Measurements from ENCODE around the gene EFR3B. TPM values are rescaled to one million over a fixed set of nuclear protein-coding genes. Genes with fewer than 3 reads are reported as not detected.

EFR3B gene
- total RNA-seq, 1 experiment from 2014 or later = not detected

- no peaks in the 10 kb centered on the region for H4K20me1 ChIP-seq (ENCODE audit: insufficient read depth)
- peaks cover 13% of the 10 kb centered on the region for H3K4me1 ChIP-seq (replicated peaks; ENCODE audit: insufficient read depth)
- no peak for TF ChIP-seq EZH2 (IDR thresholded peaks at IDR 0.05; ENCODE audit: low read depth)
- TF ChIP-seq, protein P1, sequence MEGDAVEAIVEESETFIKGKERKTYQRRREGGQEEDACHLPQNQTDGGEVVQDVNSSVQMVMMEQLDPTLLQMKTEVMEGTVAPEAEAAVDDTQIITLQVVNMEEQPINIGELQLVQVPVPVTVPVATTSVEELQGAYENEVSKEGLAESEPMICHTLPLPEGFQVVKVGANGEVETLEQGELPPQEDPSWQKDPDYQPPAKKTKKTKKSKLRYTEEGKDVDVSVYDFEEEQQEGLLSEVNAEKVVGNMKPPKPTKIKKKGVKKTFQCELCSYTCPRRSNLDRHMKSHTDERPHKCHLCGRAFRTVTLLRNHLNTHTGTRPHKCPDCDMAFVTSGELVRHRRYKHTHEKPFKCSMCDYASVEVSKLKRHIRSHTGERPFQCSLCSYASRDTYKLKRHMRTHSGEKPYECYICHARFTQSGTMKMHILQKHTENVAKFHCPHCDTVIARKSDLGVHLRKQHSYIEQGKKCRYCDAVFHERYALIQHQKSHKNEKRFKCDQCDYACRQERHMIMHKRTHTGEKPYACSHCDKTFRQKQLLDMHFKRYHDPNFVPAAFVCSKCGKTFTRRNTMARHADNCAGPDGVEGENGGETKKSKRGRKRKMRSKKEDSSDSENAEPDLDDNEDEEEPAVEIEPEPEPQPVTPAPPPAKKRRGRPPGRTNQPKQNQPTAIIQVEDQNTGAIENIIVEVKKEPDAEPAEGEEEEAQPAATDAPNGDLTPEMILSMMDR (conservative IDR thresholded peaks at IDR 0.05) = no peak
- H3K4me3 ChIP-seq = no peak overlapping the region
- H3K27me3 ChIP-seq (ENCODE audit: insufficient read depth, low read depth) = peaks cover 23% of the 10 kb centered on the region
- H3K9me3 ChIP-seq (ENCODE audit: insufficient read depth, low read depth) = no peaks in the 10 kb centered on the region
- H2AFZ ChIP-seq = no peak overlapping the region
- no peaks in the 10 kb centered on the region; the same call in 1 of the 2 replicates for H3F3A ChIP-seq (ENCODE audit: insufficient read depth, low read depth)
- DNase-seq = no peak
- H3K4me2 ChIP-seq = no peak overlapping the region
- CTCF ChIA-PET = no interaction called here
- no peaks in the 10 kb centered on the region for H3K36me3 ChIP-seq (ENCODE audit: low read depth)
- BruUV-seq (replicated peaks) = no TSS peak
- H3K79me2 ChIP-seq (ENCODE audit: low read depth) = no peaks in the 10 kb centered on the region
- no peak overlapping the region for H3K27ac ChIP-seq
- POLR2A ChIA-PET (ENCODE audit: unreplicated experiment) = no interaction called here
- intact Hi-C loops (cut with micrococcal nuclease; ENCODE audit: unreplicated experiment) = no loop called here
- no peaks in the 10 kb centered on the region for H3K9me2 ChIP-seq (ENCODE audit: insufficient read depth)
Observed at GRCh38 chr2:25109822-25110221, 67.9 kb downstream of the EFR3B start.

GRCh38 chr2:25112113-25112512 lies 70.2 kb downstream of the EFR3B start:
- H3K4me3 ChIP-seq = no peak overlapping the region
- no peak overlapping the region for H3K27ac ChIP-seq
- no peaks in the 10 kb centered on the region for H4K20me1 ChIP-seq (ENCODE audit: insufficient read depth)
- no peak for DNase-seq
- TF ChIP-seq, protein P1 (conservative IDR thresholded peaks at IDR 0.05) = no peak
- no peak for TF ChIP-seq EZH2 (IDR thresholded peaks at IDR 0.05; ENCODE audit: low read depth)
- H3K27me3 ChIP-seq (ENCODE audit: insufficient read depth, low read depth) = peaks cover 32% of the 10 kb centered on the region
- H3K79me2 ChIP-seq (ENCODE audit: low read depth) = no peaks in the 10 kb centered on the region
- no peaks in the 10 kb centered on the region for H3K36me3 ChIP-seq (ENCODE audit: low read depth)
- H3K9me3 ChIP-seq (ENCODE audit: insufficient read depth, low read depth) = no peaks in the 10 kb centered on the region
- intact Hi-C loops (cut with micrococcal nuclease; ENCODE audit: unreplicated experiment) = no loop called here
- no peaks in the 10 kb centered on the region for H3F3A ChIP-seq (ENCODE audit: insufficient read depth, low read depth)
- H3K4me1 ChIP-seq (replicated peaks; ENCODE audit: insufficient read depth) = no peaks in the 10 kb centered on the region
- ChIA-PET POLR2A (ENCODE audit: unreplicated experiment) (no interaction called here), CTCF (no interaction called here)
- H2AFZ ChIP-seq = no peak overlapping the region
- no TSS peak for BruUV-seq (replicated peaks)
- H3K4me2 ChIP-seq = no peak overlapping the region
- no peaks in the 10 kb centered on the region for H3K9me2 ChIP-seq (ENCODE audit: insufficient read depth)

- H3K9me2 ChIP-seq (ENCODE audit: insufficient read depth) = no peaks in the 10 kb centered on the region
- no TSS peak for BruUV-seq (replicated peaks)
- no peak for DNase-seq
Observed at GRCh38 chr2:25115249-25115883, 73.5 kb downstream of the EFR3B start.

More at GRCh38 chr2:25115249-25115883, 73.5 kb downstream of the EFR3B start:
- ChIA-PET POLR2A (ENCODE audit: unreplicated experiment) (interaction anchor here (0.5 kb wide), 1 partner anchor 123 kb away, joined by 3 read pairs; no protein-coding TSS in a partner anchor), CTCF (no interaction called here)
- H3K36me3 ChIP-seq (ENCODE audit: low read depth) = no peaks in the 10 kb centered on the region
- no peaks in the 10 kb centered on the region for H4K20me1 ChIP-seq (ENCODE audit: insufficient read depth)
- no peak overlapping the region for H3K4me2 ChIP-seq
- H3K79me2 ChIP-seq (ENCODE audit: low read depth) = no peaks in the 10 kb centered on the region
- H2AFZ ChIP-seq = no peak overlapping the region
- H3K4me1 ChIP-seq (replicated peaks; ENCODE audit: insufficient read depth) = no peaks in the 10 kb centered on the region
- H3K9me3 ChIP-seq (ENCODE audit: insufficient read depth, low read depth) = no peaks in the 10 kb centered on the region
- no peak overlapping the region for H3K4me3 ChIP-seq
- H3K27ac ChIP-seq = no peak overlapping the region
- peaks cover 4% of the 10 kb centered on the region; the same call in 1 of the 2 replicates for H3F3A ChIP-seq (ENCODE audit: insufficient read depth, low read depth)
- TF ChIP-seq, protein P1 (conservative IDR thresholded peaks at IDR 0.05) = no peak
- no peak for TF ChIP-seq EZH2 (IDR thresholded peaks at IDR 0.05; ENCODE audit: low read depth)
- peaks cover 41% of the 10 kb centered on the region for H3K27me3 ChIP-seq (ENCODE audit: insufficient read depth, low read depth)
- intact Hi-C loops (cut with micrococcal nuclease; ENCODE audit: unreplicated experiment) = no loop called here

Measured in PC-9 (cell line).